ENCODE data around the gene WDR87.

DNA sequence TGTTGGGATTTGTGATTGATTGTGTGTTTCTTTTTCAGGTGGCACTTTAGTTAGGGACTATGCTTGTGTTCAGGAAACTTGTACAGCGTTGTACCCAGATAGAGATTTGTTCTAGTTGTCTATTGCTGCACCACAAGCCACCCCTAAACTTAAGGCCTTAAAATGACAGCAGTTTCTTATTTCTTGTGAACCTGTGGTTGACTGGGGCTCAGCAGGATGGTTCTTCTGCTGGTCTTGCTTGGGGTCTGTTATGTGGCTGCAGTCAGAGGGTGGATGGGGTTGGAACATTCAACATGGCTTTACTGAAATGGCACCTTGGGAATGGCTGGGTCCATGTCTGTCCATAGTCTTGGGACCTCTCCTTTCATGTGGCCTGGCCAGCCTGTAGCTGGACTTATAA lies 28.9 kb upstream of the WDR87 start:
- TF ChIP-seq POLR2A (IDR thresholded peaks at IDR 0.05; ENCODE audit: borderline replicate concordance, extremely low read depth, insufficient read depth, insufficient read length) (no peak), SP1 (IDR thresholded peaks at IDR 0.05; ENCODE audit: low read depth) (no peak), CEBPB (IDR thresholded peaks at IDR 0.05; ENCODE audit: low read depth) (no peak), SIN3A (IDR thresholded peaks at IDR 0.05; ENCODE audit: low read depth) (no peak), EZH2 (IDR thresholded peaks at IDR 0.05) (no peak), TCF7L2 (IDR thresholded peaks at IDR 0.05; ENCODE audit: borderline replicate concordance, extremely low read depth, insufficient read depth, insufficient read length) (no peak)
- TF ChIP-seq, protein P1, sequence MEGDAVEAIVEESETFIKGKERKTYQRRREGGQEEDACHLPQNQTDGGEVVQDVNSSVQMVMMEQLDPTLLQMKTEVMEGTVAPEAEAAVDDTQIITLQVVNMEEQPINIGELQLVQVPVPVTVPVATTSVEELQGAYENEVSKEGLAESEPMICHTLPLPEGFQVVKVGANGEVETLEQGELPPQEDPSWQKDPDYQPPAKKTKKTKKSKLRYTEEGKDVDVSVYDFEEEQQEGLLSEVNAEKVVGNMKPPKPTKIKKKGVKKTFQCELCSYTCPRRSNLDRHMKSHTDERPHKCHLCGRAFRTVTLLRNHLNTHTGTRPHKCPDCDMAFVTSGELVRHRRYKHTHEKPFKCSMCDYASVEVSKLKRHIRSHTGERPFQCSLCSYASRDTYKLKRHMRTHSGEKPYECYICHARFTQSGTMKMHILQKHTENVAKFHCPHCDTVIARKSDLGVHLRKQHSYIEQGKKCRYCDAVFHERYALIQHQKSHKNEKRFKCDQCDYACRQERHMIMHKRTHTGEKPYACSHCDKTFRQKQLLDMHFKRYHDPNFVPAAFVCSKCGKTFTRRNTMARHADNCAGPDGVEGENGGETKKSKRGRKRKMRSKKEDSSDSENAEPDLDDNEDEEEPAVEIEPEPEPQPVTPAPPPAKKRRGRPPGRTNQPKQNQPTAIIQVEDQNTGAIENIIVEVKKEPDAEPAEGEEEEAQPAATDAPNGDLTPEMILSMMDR (IDR thresholded peaks at IDR 0.05 in 2 of 3, conservative IDR thresholded peaks at IDR 0.05 in 1 of 3; ENCODE audit: borderline replicate concordance in 1 of 3, insufficient read depth in 1 of 3, low read depth in 2 of 3, low read length in 2 of 3) = no peak
- TF ChIP-seq, protein P2, sequence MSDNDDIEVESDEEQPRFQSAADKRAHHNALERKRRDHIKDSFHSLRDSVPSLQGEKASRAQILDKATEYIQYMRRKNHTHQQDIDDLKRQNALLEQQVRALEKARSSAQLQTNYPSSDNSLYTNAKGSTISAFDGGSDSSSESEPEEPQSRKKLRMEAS (IDR thresholded peaks at IDR 0.05) = no peak
- TF ChIP-seq, protein P3, sequence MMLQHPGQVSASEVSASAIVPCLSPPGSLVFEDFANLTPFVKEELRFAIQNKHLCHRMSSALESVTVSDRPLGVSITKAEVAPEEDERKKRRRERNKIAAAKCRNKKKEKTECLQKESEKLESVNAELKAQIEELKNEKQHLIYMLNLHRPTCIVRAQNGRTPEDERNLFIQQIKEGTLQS (IDR thresholded peaks at IDR 0.05) = no peak

Measured in HCT116 (cell line).